Measurements from ENCODE around the gene UNC5A. TPM values are rescaled to one million over a fixed set of nuclear protein-coding genes. Genes with fewer than 3 reads are reported as not detected.

UNC5A gene
- total RNA-seq, 1 experiment from 2014 or later = 20.2 TPM

DNA sequence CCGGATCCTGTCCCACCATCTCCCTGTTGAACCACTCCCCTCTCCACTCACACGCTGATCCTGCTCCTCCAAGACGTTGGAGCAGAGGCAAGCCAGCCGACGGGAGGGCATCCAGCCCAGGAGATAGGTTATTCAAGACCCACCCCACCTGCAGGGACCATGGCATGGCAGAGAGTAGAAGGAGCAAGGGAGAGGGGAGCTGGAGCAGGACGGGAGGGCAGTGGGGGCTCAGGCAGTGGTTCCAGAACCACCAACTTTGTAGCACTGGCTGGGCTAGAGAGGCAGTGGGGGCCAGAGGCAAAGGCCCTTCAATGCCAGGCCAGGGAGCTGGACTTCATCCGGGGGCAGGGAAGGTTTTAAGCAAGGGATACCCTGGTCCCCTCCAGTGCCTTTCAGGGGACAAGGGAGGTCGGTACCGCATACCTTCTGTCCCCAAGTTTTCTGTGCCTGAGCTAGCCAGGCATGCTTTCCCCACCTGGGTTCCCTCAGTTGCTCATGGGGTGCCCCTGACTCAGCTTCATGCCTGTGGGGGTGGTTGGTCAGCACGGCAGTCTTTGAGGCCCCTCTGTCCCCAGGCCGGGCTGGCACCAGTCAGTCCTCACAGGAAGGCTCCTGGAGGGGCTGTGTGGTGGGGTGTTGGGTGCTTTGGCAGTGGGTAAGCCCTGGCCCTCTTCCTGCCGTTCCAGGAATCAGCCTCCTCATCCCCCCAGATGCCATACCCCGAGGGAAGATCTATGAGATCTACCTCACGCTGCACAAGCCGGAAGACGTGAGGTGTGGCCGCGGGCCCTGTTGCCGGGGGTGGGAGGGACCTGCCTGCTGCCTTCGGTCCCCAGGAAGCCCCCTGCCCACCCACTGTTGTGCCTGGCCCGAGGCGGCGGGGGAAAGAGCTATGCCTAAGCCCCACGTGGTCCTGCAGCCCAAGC, 66.4 kb downstream of the UNC5A start:
- no TSS peak for BruUV-seq (replicated peaks)
- CTCF ChIA-PET = no interaction called here
- TF ChIP-seq, protein P1, sequence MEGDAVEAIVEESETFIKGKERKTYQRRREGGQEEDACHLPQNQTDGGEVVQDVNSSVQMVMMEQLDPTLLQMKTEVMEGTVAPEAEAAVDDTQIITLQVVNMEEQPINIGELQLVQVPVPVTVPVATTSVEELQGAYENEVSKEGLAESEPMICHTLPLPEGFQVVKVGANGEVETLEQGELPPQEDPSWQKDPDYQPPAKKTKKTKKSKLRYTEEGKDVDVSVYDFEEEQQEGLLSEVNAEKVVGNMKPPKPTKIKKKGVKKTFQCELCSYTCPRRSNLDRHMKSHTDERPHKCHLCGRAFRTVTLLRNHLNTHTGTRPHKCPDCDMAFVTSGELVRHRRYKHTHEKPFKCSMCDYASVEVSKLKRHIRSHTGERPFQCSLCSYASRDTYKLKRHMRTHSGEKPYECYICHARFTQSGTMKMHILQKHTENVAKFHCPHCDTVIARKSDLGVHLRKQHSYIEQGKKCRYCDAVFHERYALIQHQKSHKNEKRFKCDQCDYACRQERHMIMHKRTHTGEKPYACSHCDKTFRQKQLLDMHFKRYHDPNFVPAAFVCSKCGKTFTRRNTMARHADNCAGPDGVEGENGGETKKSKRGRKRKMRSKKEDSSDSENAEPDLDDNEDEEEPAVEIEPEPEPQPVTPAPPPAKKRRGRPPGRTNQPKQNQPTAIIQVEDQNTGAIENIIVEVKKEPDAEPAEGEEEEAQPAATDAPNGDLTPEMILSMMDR (IDR thresholded peaks at IDR 0.05; ENCODE audit: unreplicated experiment) = no peak
- no peaks in the 10 kb centered on the region for H3K27me3 Mint-ChIP-seq (ENCODE audit: unreplicated experiment)
- no peak for DNase-seq
- H3K9me3 Mint-ChIP-seq (ENCODE audit: low read depth, unreplicated experiment) = no peaks in the 10 kb centered on the region
- H3K36me3 Mint-ChIP-seq (ENCODE audit: insufficient read depth, unreplicated experiment) = no peaks in the 10 kb centered on the region
- H3K4me3 Mint-ChIP-seq (ENCODE audit: low read depth, unreplicated experiment) = no peak overlapping the region
- no peaks in the 10 kb centered on the region for H3K4me1 Mint-ChIP-seq (ENCODE audit: low read depth, unreplicated experiment)
- no peak overlapping the region for H3K27ac Mint-ChIP-seq (ENCODE audit: unreplicated experiment)
- intact Hi-C loops (cut with micrococcal nuclease; ENCODE audit: unreplicated experiment) = no loop called here

DNA sequence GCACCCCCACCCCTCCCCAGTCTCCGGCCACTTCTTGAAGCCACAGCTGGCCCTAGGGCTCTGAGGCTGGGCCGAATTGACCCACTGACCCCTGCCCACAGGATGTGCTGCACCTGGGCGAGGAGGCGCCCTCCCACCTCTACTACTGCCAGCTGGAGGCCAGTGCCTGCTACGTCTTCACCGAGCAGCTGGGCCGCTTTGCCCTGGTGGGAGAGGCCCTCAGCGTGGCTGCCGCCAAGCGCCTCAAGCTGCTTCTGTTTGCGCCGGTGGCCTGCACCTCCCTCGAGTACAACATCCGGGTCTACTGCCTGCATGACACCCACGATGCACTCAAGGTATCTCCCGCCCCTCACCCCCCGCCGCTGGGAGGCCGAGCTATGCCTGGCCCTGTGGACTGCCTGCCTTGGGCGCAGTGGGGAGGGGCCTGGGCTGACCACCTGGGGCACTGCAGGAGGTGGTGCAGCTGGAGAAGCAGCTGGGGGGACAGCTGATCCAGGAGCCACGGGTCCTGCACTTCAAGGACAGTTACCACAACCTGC, 67.5 kb downstream of the UNC5A start:
- intact Hi-C loops (cut with micrococcal nuclease; ENCODE audit: unreplicated experiment) = no loop called here
- CTCF ChIA-PET = interaction anchor here (0.9 kb wide), 1 partner anchor 25 kb away, joined by 3 read pairs; no protein-coding TSS in a partner anchor
- no peaks in the 10 kb centered on the region for H3K9me3 Mint-ChIP-seq (ENCODE audit: low read depth, unreplicated experiment)
- no peaks in the 10 kb centered on the region for H3K27me3 Mint-ChIP-seq (ENCODE audit: unreplicated experiment)
- no peaks in the 10 kb centered on the region for H3K4me1 Mint-ChIP-seq (ENCODE audit: low read depth, unreplicated experiment)
- TF ChIP-seq, protein P1 (IDR thresholded peaks at IDR 0.05; ENCODE audit: unreplicated experiment) = no peak
- H3K36me3 Mint-ChIP-seq (ENCODE audit: insufficient read depth, unreplicated experiment) = no peaks in the 10 kb centered on the region
- BruUV-seq (replicated peaks) = no TSS peak
- H3K4me3 Mint-ChIP-seq (ENCODE audit: low read depth, unreplicated experiment) = no peak overlapping the region
- no peak for DNase-seq
- no peak overlapping the region for H3K27ac Mint-ChIP-seq (ENCODE audit: unreplicated experiment)

DNA sequence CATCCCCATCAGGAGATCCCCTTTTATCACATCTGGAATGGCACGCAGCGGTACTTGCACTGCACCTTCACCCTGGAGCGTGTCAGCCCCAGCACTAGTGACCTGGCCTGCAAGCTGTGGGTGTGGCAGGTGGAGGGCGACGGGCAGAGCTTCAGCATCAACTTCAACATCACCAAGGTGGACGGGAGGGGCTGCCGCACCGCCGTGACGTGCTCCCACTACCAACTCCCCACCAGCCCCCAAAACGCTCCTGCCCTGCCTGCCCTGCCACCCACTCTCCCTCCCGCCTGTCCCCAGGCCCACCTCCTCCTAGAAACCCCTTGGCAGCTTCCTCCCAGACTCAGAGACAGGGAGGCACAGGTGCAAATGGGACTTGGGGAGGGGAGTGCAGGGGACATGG, 68.1 kb downstream of the UNC5A start:
- Mint-ChIP-seq H3K9me3 (ENCODE audit: low read depth, unreplicated experiment) (no peaks in the 10 kb centered on the region), H3K27me3 (ENCODE audit: unreplicated experiment) (no peaks in the 10 kb centered on the region), H3K27ac (ENCODE audit: unreplicated experiment) (no peak overlapping the region), H3K4me1 (ENCODE audit: low read depth, unreplicated experiment) (no peaks in the 10 kb centered on the region), H3K4me3 (ENCODE audit: low read depth, unreplicated experiment) (no peak overlapping the region), H3K36me3 (ENCODE audit: insufficient read depth, unreplicated experiment) (no peaks in the 10 kb centered on the region)
- TF ChIP-seq, protein P1 (IDR thresholded peaks at IDR 0.05; ENCODE audit: unreplicated experiment) = no peak
- no TSS peak for BruUV-seq (replicated peaks)
- CTCF ChIA-PET = interaction anchor here (0.9 kb wide), 1 partner anchor 25 kb away, joined by 3 read pairs; no protein-coding TSS in a partner anchor
- intact Hi-C loops (cut with micrococcal nuclease; ENCODE audit: unreplicated experiment) = no loop called here
- DNase-seq = no peak

DNA sequence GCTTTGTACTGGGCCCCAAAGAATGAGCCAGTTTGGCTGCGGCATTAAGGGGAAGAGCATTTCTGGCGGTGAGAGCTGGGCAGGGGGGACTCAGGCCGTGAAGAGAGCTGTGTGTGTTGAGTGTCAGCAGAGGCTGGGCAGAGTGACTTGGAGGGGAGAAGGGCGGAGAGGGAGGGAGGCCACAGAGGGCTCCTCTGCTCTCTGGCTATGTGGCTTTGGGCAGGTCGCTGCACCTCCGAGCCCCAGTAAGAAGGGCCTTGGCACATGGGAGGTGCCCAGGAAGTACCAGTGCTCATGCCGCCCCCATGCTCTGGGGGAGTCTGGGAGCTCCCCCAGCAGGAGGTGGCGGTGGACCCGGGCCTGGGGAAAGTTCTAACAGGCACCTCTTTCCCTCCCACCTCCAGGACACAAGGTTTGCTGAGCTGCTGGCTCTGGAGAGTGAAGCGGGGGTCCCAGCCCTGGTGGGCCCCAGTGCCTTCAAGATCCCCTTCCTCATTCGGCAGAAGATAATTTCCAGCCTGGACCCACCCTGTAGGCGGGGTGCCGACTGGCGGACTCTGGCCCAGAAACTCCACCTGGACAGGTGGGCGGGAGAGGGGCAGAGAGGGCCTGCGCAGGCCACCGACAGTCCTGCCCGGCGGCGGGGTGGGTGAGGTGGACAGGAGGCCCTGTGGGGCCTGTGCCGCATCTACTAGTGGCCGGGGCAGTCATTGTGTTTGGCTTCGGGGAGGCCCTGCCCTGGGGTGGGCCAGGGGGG, 68.7 kb downstream of the UNC5A start:
- CTCF ChIA-PET = no interaction called here
- DNase-seq = no peak
- Mint-ChIP-seq H3K9me3 (ENCODE audit: low read depth, unreplicated experiment) (no peaks in the 10 kb centered on the region), H3K27ac (ENCODE audit: unreplicated experiment) (no peak overlapping the region), H3K27me3 (ENCODE audit: unreplicated experiment) (peaks cover 2% of the 10 kb centered on the region), H3K36me3 (ENCODE audit: insufficient read depth, unreplicated experiment) (no peaks in the 10 kb centered on the region), H3K4me1 (ENCODE audit: low read depth, unreplicated experiment) (no peaks in the 10 kb centered on the region), H3K4me3 (ENCODE audit: low read depth, unreplicated experiment) (no peak overlapping the region)
- BruUV-seq (replicated peaks) = no TSS peak
- TF ChIP-seq, protein P1 (IDR thresholded peaks at IDR 0.05; ENCODE audit: unreplicated experiment) = no peak
- intact Hi-C loops (cut with micrococcal nuclease; ENCODE audit: unreplicated experiment) = no loop called here

Data from Calu3 (cell line).